NCI-H748 treated with DMSO at 0.1 percent for 48 hours (cell line): Measurements from ENCODE around the gene TYK2.
"Not testable (repeated sequence)": the region's sequence is repeated elsewhere in the genome, so short reads cannot be mapped to it uniquely, and the experiment has no call there.

Experiments
- DNase-seq: peaks from one replicate; lab custom pipeline; 2025; lab: John Stamatoyannopoulos, UW

The TYK2 gene

DNA sequence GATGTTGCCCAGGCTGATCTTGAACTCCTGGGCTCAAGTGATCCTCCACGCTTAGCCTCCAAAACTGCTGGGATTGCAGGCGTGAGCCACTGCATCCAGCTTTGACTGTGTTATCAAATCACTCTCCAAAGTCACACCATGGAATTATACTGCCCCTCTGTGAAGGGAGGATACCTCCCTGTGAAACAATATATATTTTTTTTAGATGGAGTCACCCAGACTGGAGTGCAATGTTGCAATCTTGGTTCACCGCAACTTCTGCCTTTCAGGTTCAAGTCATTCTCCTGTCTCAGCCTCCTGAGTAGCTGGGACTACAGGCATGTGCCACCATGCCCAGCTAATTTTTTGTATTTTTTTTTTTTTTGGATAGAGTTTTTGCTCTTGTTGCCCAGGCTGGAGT, 7.7 kb downstream of the TYK2 start:
- DNase-seq, result no peak

DNA sequence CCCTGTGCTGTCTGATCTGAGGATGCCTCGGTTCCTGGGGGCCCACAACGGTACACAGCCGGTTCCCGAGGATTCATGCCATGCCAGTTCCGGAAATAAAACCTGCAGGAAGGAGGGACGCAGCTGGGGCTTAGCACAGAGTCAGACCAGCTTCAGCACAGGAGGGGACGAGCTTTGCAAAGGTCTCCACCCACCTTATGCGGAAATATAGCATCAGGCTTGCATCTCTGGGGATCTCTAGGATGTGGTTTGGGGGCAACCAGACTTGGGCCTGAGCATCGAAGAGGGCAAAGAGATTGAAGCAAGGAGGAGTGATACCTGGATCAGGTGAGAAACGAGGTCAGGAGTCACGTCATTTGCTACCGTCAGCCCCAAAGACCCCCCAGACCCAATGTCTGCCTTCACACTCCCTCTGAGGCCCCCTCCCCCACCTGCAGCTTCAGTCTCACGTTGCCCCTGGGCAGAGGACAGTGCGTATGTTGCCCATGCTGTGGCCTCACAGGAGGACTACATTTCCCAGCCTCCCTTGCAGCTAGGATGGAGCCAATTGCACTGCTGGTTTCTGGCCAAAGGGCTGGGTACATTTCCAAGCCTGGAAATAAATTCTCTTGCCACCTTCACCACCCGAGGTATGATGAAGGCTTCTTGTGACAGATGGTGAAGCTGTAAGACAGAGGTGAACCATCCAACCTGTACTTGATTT, 12.1 kb downstream of the TYK2 start:
- DNase-seq, result no peak

- DNase-seq, result not testable (repeated sequence)
Observed at GRCh38 chr19:10366950-10367512, 13.3 kb downstream of the TYK2 start.

DNA sequence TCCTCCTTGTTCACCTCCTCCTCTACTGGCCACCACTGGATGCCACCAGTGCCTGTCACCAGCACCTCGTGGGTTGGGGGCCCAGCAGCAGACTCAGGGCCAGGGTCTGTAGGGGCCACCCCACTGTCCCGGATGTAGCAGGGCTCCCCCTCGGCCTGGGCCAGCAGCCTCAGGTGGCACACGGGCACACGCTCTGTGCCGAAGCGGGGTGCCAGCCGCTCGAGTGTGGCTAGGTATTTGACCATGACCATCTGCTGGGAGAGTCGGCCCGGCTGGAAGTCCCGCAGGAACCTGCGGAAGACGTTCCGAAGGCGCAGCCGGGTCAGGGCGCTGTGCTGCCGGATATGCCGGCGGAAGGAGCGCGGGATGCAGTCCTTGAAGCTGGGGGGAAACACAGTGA, 14.9 kb downstream of the TYK2 start:
- DNase-seq, result no peak

GRCh38 chr19:10364644-10365043, 15.7 kb downstream of the TYK2 start:
- DNase-seq, result no peak

- DNase-seq, result no peak
Observed at GRCh38 chr19:10363789-10364281, 16.5 kb downstream of the TYK2 start.

- DNase-seq, result no peak
Observed at GRCh38 chr19:10362259-10362658, 18.1 kb downstream of the TYK2 start.

DNA sequence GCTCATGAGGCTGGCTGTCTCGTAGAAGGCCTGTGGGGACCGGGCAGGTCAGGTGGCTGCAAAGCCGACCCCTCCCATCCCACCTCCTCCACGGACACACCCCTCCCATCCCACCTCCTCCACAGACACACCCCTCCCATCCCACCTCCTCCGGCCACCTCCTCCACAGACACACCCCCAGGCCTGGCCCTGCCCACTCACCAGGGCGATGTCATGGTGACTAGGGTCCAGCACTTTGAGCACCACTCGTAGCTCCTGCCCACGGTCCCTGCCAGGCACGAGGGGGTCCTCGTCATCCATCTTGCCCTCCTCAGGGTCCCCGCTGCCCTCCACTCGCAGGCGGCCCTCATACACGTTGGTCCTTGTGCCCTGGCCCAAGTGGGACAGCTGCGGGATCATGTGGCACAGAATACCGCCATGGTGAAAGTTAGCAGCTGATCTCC, 18.8 kb downstream of the TYK2 start:
- no peak for DNase-seq

GRCh38 chr19:10356431-10356830, 23.9 kb downstream of the TYK2 start:
- DNase-seq, result no peak

- no peak for DNase-seq
Observed at GRCh38 chr19:10353793-10354391, 26.5 kb downstream of the TYK2 start.

GRCh38 chr19:10352764-10353671, 27.4 kb downstream of the TYK2 start:
- DNase-seq, result no peak

- DNase-seq, result no peak
Observed at GRCh38 chr19:10346509-10346908, 33.9 kb downstream of the TYK2 start.

- no peak for DNase-seq
Observed at GRCh38 chr19:10344780-10345179, 35.6 kb downstream of the TYK2 start.

- DNase-seq, result no peak
Observed at GRCh38 chr19:10343495-10343894, 36.9 kb downstream of the TYK2 start.

DNA sequence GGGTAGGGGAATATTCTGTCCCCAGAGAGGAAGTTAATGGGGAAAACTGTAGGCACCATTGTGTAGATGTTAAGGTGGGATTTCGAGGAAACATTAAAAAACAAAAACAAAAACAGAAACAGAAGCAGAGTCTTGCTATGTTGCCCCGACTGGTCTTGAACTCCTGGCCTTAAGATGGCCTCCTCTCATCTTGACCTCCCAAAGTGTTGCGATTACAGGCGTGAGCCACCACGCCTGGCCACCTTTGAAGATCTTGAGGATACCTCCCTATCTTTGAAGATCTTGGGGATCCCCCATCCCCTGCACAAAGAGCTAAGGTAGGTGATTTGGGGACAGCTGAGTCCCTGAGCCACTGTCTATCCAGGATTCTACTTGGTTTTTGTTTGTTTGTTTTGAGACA, 40.4 kb downstream of the TYK2 start:
- DNase-seq, result no peak

- no peak for DNase-seq
Observed at GRCh38 chr19:10339380-10339960, 40.9 kb downstream of the TYK2 start, which contains the start of gene ICAM3. TSS of gene ICAM3 (minus strand) at chr19:10339624. CDS start at chr19:10339614, 10 bp downstream.

- DNase-seq, result no peak
Observed at GRCh38 chr19:10338940-10339339, 41.4 kb downstream of the TYK2 start.

DNA sequence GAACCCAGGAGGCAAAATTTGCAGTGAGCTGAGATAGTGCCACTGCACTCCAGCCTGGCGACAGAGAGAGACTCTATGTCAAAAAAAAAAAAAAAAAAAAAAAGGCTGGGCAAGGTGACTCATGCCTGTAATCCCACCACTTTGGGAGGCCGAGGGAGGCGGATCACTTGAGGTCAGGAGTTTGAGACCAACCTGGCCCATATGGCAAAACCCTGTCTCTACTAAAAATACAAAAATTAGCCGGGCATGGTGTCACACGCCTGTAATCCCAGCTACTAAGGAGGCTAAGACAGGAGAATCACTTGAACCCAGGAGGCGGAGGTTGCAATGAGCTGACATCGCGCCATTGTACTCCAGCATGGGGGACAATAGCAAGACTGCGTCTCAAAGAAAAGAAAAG, 43.6 kb downstream of the TYK2 start:
- not testable (repeated sequence) for DNase-seq

- DNase-seq, result no peak
Observed at GRCh38 chr19:10335352-10335985, 44.9 kb downstream of the TYK2 start.

- DNase-seq, result peak; percentile 27
Observed at GRCh38 chr19:10334588-10335351, 45.6 kb downstream of the TYK2 start.
